K562 (cell line): ENCODE measurements around the gene OR2AT4. TPM values are rescaled to one million over a fixed set of nuclear protein-coding genes. Genes with fewer than 3 reads are reported as not detected.
A peak's percentile ranks its signal among the peaks of the same experiment; 100 is the strongest.

Source experiments
- AFF4 ChIP-seq: sonication (generic); formaldehyde crosslinking; IDR thresholded peaks from 2 replicates; pipeline ENCODE4 v1.8.0; 2023; ENCODE audit warnings: mild to moderate bottlenecking, missing genetic modification reagents
- BCOR ChIP-seq: fragments of 450-650 bp; IDR thresholded peaks from 2 replicates; pipeline ENCODE4 v1.6.1; 2016
- BRD9 ChIP-seq: fragments of 450-650 bp; IDR thresholded peaks from 2 replicates; pipeline ENCODE4 v1.6.1; 2018; ENCODE audit warnings: low read depth; ENCODE audit not compliant: partially characterized antibody
- CBX3 ChIP-seq, 2 experiments: IDR thresholded peaks; 1 replicate in 1 of 2; 2 replicates in 1 of 2; pipeline ENCODE4 v1.6.1; 2012; ENCODE audit warnings: inconsistent platforms in 2 of 2, low read length in 2 of 2, borderline replicate concordance in 1 of 2, control low read depth in 1 of 2
- CTBP1 ChIP-seq: fragments of 450-650 bp; IDR thresholded peaks from 2 replicates; pipeline ENCODE4 v1.6.1; 2016; ENCODE audit warnings: borderline replicate concordance
- E2F3 ChIP-seq: fragments of 250-450 bp; sonication (Bioruptor Pico); IDR thresholded peaks from 2 replicates; pipeline ENCODE4 v1.4.0; 2020; ENCODE audit warnings: mild to moderate bottlenecking
- ERF ChIP-seq: fragments of 450-650 bp; formaldehyde crosslinking; IDR thresholded peaks from 2 replicates; pipeline ENCODE4 v1.4.0; 2020; ENCODE audit warnings: mild to moderate bottlenecking, mixed read lengths
- FOSL1 ChIP-seq: fragments of 200-800 bp; sonication (Bioruptor generic); conservative IDR thresholded peaks from 2 replicates; pipeline ENCODE4 v1.6.1; 2016; ENCODE audit warnings: missing genetic modification characterization, missing compliant biosample characterization
- FOXJ2 ChIP-seq: fragments of 200-800 bp; sonication (Bioruptor generic); IDR thresholded peaks from 2 replicates; pipeline ENCODE4 v1.6.1; 2016; ENCODE audit warnings: missing genetic modification characterization, missing compliant biosample characterization
- GTF2E2 ChIP-seq: fragments of 200-800 bp; sonication (Bioruptor generic); IDR thresholded peaks from 2 replicates; pipeline ENCODE4 v1.6.1; 2016; ENCODE audit warnings: missing genetic modification characterization, missing compliant biosample characterization
- HINFP ChIP-seq: fragments of 450-650 bp; conservative IDR thresholded peaks from 2 replicates; pipeline ENCODE4 v1.6.1; 2016; ENCODE audit warnings: missing genetic modification characterization, low read depth, mild to moderate bottlenecking, control low read depth, missing compliant biosample characterization
- PHTF2 ChIP-seq: fragments of 250-450 bp; sonication (Bioruptor Pico); IDR thresholded peaks from 2 replicates; pipeline ENCODE4 v1.5.0; 2021; ENCODE audit warnings: mild to moderate bottlenecking
- RB1 ChIP-seq: fragments of 450-650 bp; IDR thresholded peaks from 2 replicates; pipeline ENCODE4 v1.6.1; 2017; ENCODE audit warnings: low read depth, mild to moderate bottlenecking
- RCOR1 ChIP-seq, 2 experiments: IDR thresholded peaks; 2 replicates each; pipeline ENCODE4 v1.6.1; 2012; ENCODE audit warnings: low read depth in 2 of 2, low read length in 2 of 2, borderline replicate concordance in 1 of 2, improper control_type of control experiment in 1 of 2
- RFX5 ChIP-seq: IDR thresholded peaks from 2 replicates; pipeline ENCODE4 v1.6.1; 2011; ENCODE audit warnings: low read depth, mild to moderate bottlenecking, improper control_type of control experiment, low read length
- SMARCA4 ChIP-seq: fragments of 450-650 bp; IDR thresholded peaks from 2 replicates; pipeline ENCODE4 v1.6.1; 2016
- SMC3 ChIP-seq: conservative IDR thresholded peaks from 2 replicates; pipeline ENCODE4 v1.6.1; 2011; ENCODE audit warnings: low read depth, low read length, improper control_type of control experiment; ENCODE audit not compliant: insufficient read depth
- TCF7L2 ChIP-seq: fragments of 150-350 bp; IDR thresholded peaks from 2 replicates; pipeline ENCODE4 v1.6.1; 2016; ENCODE audit warnings: low read depth, mild to moderate bottlenecking, low read length, moderate library complexity
- TEAD2 ChIP-seq: fragments of 450-650 bp; IDR thresholded peaks from 2 replicates; pipeline ENCODE4 v1.6.1; 2016; ENCODE audit warnings: missing genetic modification characterization, control low read depth, missing compliant biosample characterization
- TOE1 ChIP-seq, 2 experiments: fragments of 450-650 bp in 1 of 2; sonication (generic) in 1 of 2; formaldehyde crosslinking in 1 of 2; IDR thresholded peaks; 2 replicates each; pipeline versions ENCODE4 v1.7.1 to v1.8.0; 2016 to 2022; ENCODE audit warnings: borderline replicate concordance in 2 of 2, mild to moderate bottlenecking in 2 of 2, antibody characterized with exemption in 1 of 2, inconsistent platforms in 1 of 2, low read depth in 1 of 2, missing genetic modification reagents in 1 of 2, moderate library complexity in 1 of 2
- ZBTB17 ChIP-seq: fragments of 450-650 bp; formaldehyde crosslinking; IDR thresholded peaks from 2 replicates; pipeline ENCODE4 v1.4.0; 2020; ENCODE audit warnings: mild to moderate bottlenecking
- ZNF232 ChIP-seq: sonication (generic); formaldehyde crosslinking; IDR thresholded peaks from 2 replicates; pipeline ENCODE4 v1.8.0; 2022; ENCODE audit warnings: mild to moderate bottlenecking, missing genetic modification reagents
- ZNF75A ChIP-seq: fragments of 450-650 bp; formaldehyde crosslinking; IDR thresholded peaks from 2 replicates; pipeline ENCODE4 v1.4.0; 2020; ENCODE audit warnings: mild to moderate bottlenecking
- ZNF764 ChIP-seq: fragments of 250-450 bp; sonication (Bioruptor Pico); IDR thresholded peaks from 2 replicates; pipeline ENCODE4 v1.4.0; 2020; ENCODE audit warnings: low read depth, mild to moderate bottlenecking, moderate library complexity
- polyA plus RNA-seq, 8 experiments: library from polyadenylated mRNA; depleted of rRNA in 4 of 8; stranded (reverse) in 5 of 8; unstranded in 3 of 8; fragments of >200 nt; fragmentation: Nextera tagmentation in 2 of 8; fragmentation: Illumina TruSeq in 1 of 8; extraction: Ambion mirVana in 2 of 8; extraction: Trizol in 1 of 8; gene quantifications; 2 replicates each; pipeline versions ENCODE4 v1.2.1 to v1.2.3, GENCODE V29; 2011 to 2014; ENCODE audit warnings: inconsistent platforms in 1 of 8, missing spikeins in 1 of 8
- total RNA-seq, 7 experiments: library from RNA; depleted of rRNA in 6 of 7; stranded (reverse); fragments of >200 nt in 6 of 7; fragmentation: Illumina TruSeq in 2 of 7; extraction: Trizol in 2 of 7; gene quantifications; 2 replicates each; pipeline versions ENCODE4 v1.2.1 to v1.2.3, GENCODE V29; 2011 to 2021; ENCODE audit warnings: low replicate concordance in 1 of 7

The OR2AT4 gene
- total and polyA plus RNA-seq, 9 of the 15 experiments (the other 6 are each of a cell fraction or from before 2014, with no cell fraction given): 0.86 to 3.1 (median 2.0) TPM

GRCh38 chr11:75031771-75032549 lies 64.7 kb downstream of the OR2AT4 start (continued):
- TF ChIP-seq ZNF75A (CRISPR knock-in tag) (no peak), E2F3 (CRISPR knock-in tag) (no peak), BRD9 (no peak), ZNF232 (CRISPR knock-in tag) (no peak), CTBP1 (peak; percentile 8), FOSL1 (no peak), ZNF764 (no peak), ERF (CRISPR knock-in tag) (no peak), TOE1 (IDR thresholded peaks at IDR 0.05; ENCODE audit: borderline replicate concordance) (no peak), TOE1 (CRISPR knock-in tag; IDR thresholded peaks at IDR 0.05; ENCODE audit: borderline replicate concordance, low read depth) (0 out of 2 replicates have a peak, but pooled peaks have one; percentile 20), SMARCA4 (no peak), FOXJ2 (tag) (no peak), HINFP (tag) (no peak), AFF4 (CRISPR knock-in tag) (no peak), RFX5 (no peak), RCOR1 (IDR thresholded peaks at IDR 0.05; ENCODE audit: borderline replicate concordance in 1 of 2, low read depth in 2 of 2, low read length in 2 of 2) (peak in 1 of 2 experiments; percentile 32; a peak in 1 of 4 replicates), ZBTB17 (CRISPR knock-in tag) (no peak; the same call in 1 of the 2 replicates), PHTF2 (no peak), CBX3 (IDR thresholded peaks at IDR 0.05; ENCODE audit: borderline replicate concordance in 1 of 2, low read length in 2 of 2) (no peak), TCF7L2 (no peak), RB1 (0 out of 2 replicates have a peak, but pooled peaks have one; percentile 9), SMC3 (peak; percentile 47; the same call in 1 of the 2 replicates), TEAD2 (no peak), GTF2E2 (no peak), BCOR (peak; percentile 68; the same call in 1 of the 2 replicates)
